ENCODE measurements around the gene GIMAP8. TPM values are rescaled to one million over a fixed set of nuclear protein-coding genes. Genes with fewer than 3 reads are reported as not detected.

Gene GIMAP8
- total and polyA plus RNA-seq, 2 of the 8 experiments (the other 6 are each of a cell fraction or from before 2014, with no cell fraction given) = not detected

DNA sequence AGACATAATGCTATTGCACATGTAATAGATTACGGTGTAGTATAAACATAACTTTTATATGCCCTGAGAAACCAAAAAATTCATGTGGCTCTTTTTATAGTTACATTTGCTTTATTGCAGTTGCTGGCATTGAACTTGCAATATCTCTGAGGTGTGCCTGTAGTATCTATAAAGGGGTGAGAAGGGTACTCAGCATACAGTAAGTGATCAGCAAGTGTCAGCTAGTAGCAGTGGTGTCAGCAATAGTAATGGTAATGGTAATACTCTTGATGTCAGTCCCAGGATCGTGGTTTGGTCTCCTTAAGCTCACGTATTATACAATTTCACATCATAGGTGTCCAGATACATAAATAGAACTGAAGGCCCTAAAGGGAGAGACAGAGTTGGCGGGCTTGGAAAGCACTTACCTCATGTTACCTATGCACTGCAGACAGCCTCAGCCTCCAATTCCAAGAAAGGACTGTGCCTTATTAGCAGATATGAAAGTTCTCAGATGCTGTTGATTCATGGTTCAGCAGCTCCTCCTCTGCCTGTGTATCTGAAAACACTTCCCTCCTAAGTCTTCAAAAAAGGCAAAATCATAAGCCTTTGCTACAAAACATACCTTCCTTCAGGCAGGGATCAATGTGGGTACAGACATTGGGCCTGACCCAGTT, 57.6 kb downstream of the GIMAP8 start (continued):
- TF ChIP-seq, protein P1, sequence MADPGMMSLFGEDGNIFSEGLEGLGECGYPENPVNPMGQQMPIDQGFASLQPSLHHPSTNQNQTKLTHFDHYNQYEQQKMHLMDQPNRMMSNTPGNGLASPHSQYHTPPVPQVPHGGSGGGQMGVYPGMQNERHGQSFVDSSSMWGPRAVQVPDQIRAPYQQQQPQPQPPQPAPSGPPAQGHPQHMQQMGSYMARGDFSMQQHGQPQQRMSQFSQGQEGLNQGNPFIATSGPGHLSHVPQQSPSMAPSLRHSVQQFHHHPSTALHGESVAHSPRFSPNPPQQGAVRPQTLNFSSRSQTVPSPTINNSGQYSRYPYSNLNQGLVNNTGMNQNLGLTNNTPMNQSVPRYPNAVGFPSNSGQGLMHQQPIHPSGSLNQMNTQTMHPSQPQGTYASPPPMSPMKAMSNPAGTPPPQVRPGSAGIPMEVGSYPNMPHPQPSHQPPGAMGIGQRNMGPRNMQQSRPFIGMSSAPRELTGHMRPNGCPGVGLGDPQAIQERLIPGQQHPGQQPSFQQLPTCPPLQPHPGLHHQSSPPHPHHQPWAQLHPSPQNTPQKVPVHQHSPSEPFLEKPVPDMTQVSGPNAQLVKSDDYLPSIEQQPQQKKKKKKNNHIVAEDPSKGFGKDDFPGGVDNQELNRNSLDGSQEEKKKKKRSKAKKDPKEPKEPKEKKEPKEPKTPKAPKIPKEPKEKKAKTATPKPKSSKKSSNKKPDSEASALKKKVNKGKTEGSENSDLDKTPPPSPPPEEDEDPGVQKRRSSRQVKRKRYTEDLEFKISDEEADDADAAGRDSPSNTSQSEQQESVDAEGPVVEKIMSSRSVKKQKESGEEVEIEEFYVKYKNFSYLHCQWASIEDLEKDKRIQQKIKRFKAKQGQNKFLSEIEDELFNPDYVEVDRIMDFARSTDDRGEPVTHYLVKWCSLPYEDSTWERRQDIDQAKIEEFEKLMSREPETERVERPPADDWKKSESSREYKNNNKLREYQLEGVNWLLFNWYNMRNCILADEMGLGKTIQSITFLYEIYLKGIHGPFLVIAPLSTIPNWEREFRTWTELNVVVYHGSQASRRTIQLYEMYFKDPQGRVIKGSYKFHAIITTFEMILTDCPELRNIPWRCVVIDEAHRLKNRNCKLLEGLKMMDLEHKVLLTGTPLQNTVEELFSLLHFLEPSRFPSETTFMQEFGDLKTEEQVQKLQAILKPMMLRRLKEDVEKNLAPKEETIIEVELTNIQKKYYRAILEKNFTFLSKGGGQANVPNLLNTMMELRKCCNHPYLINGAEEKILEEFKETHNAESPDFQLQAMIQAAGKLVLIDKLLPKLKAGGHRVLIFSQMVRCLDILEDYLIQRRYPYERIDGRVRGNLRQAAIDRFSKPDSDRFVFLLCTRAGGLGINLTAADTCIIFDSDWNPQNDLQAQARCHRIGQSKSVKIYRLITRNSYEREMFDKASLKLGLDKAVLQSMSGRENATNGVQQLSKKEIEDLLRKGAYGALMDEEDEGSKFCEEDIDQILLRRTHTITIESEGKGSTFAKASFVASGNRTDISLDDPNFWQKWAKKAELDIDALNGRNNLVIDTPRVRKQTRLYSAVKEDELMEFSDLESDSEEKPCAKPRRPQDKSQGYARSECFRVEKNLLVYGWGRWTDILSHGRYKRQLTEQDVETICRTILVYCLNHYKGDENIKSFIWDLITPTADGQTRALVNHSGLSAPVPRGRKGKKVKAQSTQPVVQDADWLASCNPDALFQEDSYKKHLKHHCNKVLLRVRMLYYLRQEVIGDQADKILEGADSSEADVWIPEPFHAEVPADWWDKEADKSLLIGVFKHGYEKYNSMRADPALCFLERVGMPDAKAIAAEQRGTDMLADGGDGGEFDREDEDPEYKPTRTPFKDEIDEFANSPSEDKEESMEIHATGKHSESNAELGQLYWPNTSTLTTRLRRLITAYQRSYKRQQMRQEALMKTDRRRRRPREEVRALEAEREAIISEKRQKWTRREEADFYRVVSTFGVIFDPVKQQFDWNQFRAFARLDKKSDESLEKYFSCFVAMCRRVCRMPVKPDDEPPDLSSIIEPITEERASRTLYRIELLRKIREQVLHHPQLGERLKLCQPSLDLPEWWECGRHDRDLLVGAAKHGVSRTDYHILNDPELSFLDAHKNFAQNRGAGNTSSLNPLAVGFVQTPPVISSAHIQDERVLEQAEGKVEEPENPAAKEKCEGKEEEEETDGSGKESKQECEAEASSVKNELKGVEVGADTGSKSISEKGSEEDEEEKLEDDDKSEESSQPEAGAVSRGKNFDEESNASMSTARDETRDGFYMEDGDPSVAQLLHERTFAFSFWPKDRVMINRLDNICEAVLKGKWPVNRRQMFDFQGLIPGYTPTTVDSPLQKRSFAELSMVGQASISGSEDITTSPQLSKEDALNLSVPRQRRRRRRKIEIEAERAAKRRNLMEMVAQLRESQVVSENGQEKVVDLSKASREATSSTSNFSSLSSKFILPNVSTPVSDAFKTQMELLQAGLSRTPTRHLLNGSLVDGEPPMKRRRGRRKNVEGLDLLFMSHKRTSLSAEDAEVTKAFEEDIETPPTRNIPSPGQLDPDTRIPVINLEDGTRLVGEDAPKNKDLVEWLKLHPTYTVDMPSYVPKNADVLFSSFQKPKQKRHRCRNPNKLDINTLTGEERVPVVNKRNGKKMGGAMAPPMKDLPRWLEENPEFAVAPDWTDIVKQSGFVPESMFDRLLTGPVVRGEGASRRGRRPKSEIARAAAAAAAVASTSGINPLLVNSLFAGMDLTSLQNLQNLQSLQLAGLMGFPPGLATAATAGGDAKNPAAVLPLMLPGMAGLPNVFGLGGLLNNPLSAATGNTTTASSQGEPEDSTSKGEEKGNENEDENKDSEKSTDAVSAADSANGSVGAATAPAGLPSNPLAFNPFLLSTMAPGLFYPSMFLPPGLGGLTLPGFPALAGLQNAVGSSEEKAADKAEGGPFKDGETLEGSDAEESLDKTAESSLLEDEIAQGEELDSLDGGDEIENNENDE (IDR thresholded peaks at IDR 0.05; ENCODE audit: insufficient replicate concordance, low read length) = no peak
- TF ChIP-seq TBP (IDR thresholded peaks at IDR 0.05; ENCODE audit: low read depth, low read length) (no peak), HDAC6 (IDR thresholded peaks at IDR 0.05; ENCODE audit: low read depth, low read length) (no peak), CBX8 (IDR thresholded peaks at IDR 0.05; ENCODE audit: borderline replicate concordance, low read depth, low read length) (no peak), RXRA (IDR thresholded peaks at IDR 0.05; ENCODE audit: insufficient read depth, low read depth, low read length) (no peak), BCL11A (IDR thresholded peaks at IDR 0.05; ENCODE audit: low read depth in 2 of 2, low read length in 2 of 2) (no peak)

Measured in H1 (cell line).